ENCODE results near the gene COX5A.
"Not testable (repeated sequence)": the region's sequence is repeated elsewhere in the genome, so short reads cannot be mapped to it uniquely, and the experiment has no call there.

COX5A gene

GRCh38 chr15:74896316-74896715, 41.6 kb downstream of the COX5A start:
- no peak for DNase-seq

DNA sequence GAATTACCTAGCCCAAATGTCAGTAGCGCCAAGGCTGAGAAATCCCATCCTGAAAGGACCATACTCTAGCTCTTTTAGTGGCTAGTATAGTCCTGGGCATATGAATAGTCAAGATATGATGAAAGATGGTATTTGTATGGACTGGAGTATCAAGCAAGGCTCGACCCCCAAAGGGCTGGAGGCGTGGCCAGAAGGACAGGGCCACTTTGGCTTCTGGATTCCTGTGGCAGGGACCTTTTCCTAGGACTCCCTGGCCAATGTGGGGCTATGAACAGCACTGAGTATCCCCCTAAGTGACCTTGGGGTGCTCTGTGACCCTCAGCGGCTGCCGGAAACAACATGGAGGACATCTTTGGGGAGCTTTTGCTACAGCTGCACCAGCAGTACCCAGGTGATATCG, 42.0 kb downstream of the COX5A start:
- DNase-seq: no peak

DNA sequence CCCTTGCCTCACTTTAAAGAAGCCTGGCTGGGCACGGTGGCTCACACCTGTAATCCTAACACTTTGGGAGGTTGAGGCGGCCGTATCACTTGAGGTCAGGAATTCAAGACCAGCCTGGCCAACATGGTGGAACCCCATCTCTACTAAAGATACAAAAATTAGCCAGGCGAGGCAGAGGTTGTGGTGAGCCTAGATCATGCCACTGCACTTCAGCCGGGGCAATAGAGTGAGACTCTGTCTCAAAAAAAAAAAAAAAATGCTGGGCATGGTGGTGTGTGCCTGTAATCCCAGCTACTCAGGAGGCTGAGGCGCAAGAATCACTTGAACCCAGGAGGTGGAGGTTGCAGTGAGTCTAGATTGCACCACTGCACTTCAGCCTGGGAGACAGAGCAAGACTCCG, 43.5 kb downstream of the COX5A start:
- DNase-seq: not testable (repeated sequence)

- DNase-seq: no peak
These were observed 44.2 kb downstream of the COX5A start for GRCh38 chr15:74893627-74894026.

GRCh38 chr15:74892931-74893330, 44.9 kb downstream of the COX5A start:
- no peak for DNase-seq

GRCh38 chr15:74892313-74892712, 45.6 kb downstream of the COX5A start:
- DNase-seq: no peak

DNA sequence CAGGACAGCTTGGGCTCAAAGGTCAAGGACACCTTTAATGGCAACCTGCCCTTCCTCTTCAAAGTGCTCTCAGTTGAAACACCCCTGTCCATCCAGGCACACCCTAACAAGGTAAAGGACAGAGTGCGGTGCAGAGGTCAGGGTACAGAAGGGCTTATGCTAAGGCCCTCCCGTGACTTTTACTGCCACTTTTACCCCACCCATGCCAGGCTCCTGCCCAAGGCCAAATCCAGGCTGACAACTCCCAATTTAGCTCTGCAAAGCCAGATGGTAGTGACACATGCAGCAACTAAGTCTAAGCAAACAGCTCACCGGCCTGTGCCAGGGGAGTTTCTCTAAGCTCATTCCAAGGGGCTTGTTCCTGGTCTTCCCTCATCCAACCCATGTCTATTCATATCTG, 46.4 kb downstream of the COX5A start:
- DNase-seq: no peak

- DNase-seq: no peak
These were observed 47.3 kb downstream of the COX5A start for GRCh38 chr15:74890665-74890960.

- peak; percentile 91 for DNase-seq
These were observed 47.8 kb downstream of the COX5A start, which contains the start of gene MPI for GRCh38 chr15:74889883-74890664. MPI (plus strand) TSS chr15:74890042; CDS start chr15:74890074, 32 bp downstream.

DNA sequence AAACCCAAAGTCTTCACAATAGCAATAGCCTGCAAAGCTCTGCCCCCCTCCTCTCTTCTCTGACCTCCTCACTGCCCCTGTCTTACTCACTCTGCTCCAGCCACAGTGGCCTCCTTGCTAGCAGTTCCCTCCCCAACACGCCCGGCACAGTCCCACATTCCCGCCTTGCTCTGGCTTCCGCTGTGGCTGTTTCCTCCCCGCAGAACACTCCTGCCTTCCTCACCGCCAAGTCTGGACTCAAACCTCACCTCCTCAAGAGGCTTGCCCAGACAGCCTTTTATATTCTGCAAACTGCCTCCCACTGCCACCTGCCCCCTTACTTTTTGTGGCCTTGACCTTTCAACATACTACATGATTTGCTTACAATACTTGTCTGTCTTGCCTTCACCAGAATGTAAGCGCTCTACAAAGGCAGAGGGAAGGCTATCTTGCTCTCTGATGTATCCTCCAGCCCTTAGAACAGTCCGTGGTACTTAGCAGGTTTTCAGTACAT, 48.4 kb downstream of the COX5A start:
- DNase-seq: no peak

- no peak for DNase-seq
These were observed 49.2 kb downstream of the COX5A start for GRCh38 chr15:74888716-74889115.

- DNase-seq: not testable (repeated sequence)
These were observed 50.2 kb downstream of the COX5A start for GRCh38 chr15:74887537-74888193.

DNA sequence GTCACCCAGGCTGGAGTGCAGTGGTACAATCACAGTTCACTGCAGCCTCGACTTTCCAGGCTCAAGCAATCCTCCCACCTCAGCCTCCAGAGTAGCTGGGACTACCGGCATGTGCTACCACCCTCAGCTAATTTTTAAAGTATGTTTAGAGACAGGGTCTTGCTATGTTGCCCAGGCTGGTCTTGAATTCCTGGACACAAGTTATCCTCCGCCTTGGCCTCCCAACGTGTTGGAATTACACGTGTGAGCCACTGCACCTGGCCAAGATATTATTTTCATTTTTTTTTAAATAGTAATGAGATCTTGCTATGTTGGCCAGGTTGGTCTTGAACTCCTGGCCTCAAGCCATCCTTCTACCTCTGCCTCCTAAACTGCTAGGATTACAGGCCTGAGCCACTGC, 52.4 kb downstream of the COX5A start:
- DNase-seq: no peak

- no peak for DNase-seq
These were observed 53.2 kb downstream of the COX5A start for GRCh38 chr15:74884428-74885223.

DNA sequence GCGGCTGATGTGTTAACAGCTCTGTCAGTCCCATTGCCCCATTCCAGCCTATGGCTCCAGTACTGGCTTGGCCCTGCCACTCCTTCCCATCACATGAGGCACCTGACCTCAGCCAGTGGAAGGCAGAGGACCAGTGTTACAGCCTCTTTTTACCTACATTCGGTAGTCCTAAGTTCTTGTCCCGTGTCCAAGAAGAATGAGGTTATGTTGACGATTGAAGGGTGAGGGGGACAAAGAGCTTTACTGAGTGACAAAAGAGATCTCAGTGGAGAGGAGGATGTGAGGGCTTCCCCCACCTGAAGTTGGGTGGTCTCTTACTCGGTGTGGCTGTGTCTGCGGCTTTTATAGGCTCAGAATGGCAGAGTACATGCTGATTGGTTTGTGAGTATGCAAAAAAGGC, 55.3 kb downstream of the COX5A start:
- no peak for DNase-seq

DNA sequence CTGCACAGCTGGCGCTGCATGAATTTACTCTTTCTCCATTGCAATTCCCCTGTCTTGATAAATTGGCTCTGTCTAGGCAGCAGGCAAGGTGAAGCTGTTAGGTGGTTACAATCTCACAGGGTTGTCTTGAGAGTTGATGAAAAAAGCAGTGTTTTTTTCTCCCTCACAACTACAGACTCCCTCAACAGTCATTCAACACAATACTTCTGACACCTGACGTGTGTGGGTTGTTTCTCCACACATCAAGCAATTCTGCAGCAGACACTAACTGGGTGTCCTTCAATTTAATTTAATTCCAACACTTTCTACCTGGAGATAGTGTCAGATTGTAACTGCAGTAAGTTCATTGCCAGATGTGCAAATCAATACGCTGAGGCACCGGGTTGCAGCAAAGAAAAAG, 59.6 kb downstream of the COX5A start:
- DNase-seq: no peak

DNA sequence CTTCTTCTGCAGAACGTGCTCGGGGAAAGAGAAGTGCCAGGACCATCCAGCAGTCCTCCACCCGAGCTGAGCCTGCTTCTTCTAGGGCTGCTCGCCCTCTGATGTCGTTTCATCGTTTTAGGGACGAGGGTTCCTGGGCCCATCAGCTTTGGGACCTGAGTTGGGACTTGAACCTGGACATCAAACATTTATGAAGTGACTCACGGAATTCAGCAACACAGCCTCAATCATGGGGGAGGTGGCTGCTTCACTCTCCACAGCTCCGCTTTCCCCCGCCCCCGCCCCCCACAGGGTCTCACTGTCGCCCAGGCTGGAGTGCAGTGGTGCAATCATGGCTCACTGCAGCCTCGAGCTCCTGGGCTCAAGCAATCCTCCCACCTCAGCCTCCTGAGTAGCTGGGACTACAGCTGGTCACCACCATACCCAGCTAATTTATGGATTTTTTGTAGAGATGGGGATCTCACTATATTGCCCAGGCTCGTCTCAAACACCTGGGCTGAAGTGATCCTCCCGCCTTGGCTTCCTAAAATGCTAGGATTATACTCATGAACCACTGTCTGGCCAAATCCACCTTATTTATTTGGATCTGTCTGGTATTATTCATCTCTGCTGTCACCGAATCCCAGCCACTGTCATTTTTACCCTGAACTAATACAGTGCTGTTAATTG, 64.0 kb downstream of the COX5A start:
- no peak for DNase-seq

GRCh38 chr15:74873036-74873755, 64.7 kb downstream of the COX5A start, which contains the start of gene SCAMP2:
SCAMP2 (minus strand) TSS chr15:74873365; CDS start chr15:74873255, 110 bp downstream.
- peak; percentile 91 for DNase-seq

DNA sequence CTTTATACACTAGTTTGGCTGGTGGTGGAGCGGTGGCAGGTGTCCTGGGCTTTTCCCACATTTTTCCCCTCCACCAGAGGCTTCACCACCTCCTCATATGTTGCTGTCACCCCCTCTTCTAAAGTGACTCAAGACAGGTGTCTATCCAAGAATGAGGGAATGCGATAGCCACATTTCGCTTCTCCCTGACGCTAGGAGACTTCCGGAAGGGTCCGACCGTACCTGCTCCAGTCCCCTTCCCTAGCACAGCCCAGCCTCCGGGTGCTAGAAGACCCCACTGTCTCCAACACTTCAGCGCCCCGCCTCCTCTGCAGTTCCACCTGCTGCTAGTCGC, 65.2 kb downstream of the COX5A start:
- no peak for DNase-seq

- no peak for DNase-seq
These were observed 67.2 kb downstream of the COX5A start for GRCh38 chr15:74870436-74871215.

Measured in stimulated activated CD4-positive, alpha-beta T cell treated with anti-CD3 and anti-CD28 coated beads, Interleukin-1b, Interleukin-23, amount 100 ng/mL, for 48 hours (primary cell).